AG09319 (cell line): ENCODE results near the gene FANCB.
A peak's percentile ranks its signal among the peaks of the same experiment; 100 is the strongest.

Source experiments
- DNase-seq: peaks from one replicate; pipeline ENCODE4 v3.0.0-alpha.2; 2010; ENCODE audit warnings: low read depth; ENCODE audit errors: extremely low read depth
- CTCF ChIP-seq: IDR thresholded peaks from 2 replicates; pipeline ENCODE4 v1.5.1; 2011; ENCODE audit warnings: low read depth, mild to moderate bottlenecking, inconsistent platforms, low read length, moderate library complexity

Gene FANCB

GRCh38 chrX:14872851-14873675 lies at the start of gene FANCB, which contains the start of gene MOSPD2:
TSS of gene FANCB (minus strand) at chrX:14873069. CDS start at chrX:14865510, 7,559 bp downstream.
TSS of gene MOSPD2 (plus strand) at chrX:14873421. CDS start at chrX:14873529, 108 bp downstream.
- TF ChIP-seq CTCF = no peak
- DNase-seq = peak; percentile 84

DNA sequence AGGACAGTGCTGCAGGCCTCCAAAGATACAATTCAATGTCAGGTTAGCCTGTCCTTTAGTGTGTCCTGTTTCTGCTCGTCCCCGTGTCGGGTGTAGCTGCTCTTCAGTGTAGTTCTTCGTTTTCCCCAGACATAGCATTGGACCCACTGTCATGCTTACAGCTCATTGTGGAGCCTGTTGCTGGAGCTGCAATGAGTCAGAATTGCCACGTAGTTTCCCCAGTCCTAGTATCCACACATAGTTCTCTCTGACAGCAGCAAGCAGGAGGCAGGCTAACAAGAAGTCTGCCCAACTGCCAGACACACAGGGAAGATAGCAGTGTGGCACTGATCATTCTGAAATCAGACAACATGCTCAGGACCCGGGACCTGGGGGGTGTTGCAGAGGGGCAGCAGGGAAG lies 49.6 kb upstream of the FANCB start:
- DNase-seq = no peak
- no peak for TF ChIP-seq CTCF

- TF ChIP-seq CTCF = no peak
- DNase-seq = no peak
Observed at GRCh38 chrX:14920196-14920595, 47.3 kb upstream of the FANCB start.

GRCh38 chrX:14919407-14919806 lies 46.5 kb upstream of the FANCB start:
- no peak for TF ChIP-seq CTCF

DNA sequence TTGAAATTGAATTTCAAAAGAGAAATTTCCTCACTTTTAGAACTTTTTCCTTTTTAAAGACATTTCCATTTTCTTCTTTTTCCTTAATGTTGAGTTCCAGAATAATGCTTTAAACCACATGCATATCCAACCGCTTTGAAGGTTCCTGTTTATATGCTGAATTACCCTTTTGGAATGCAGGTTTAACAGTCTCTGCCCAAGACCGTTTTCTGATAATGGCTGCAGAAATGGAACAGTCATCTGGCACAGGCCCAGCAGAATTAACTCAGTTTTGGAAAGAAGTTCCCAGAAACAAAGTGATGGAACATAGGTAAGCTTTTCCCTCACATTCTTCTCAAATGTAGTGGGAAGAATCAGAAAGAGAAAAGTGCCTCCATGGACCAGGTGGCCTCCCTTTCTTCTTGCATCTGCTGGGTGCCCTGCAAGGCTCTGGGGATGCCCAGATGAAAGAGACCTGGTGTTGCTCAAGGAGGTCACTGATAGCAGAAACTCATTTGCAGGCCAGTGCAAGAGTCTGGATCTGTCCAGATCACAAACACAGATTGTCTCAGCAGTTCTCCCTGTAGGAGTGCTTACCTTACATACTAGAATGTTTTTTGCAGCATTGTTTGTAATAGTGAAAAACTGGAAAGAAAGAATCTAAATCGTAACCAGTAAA lies 43.3 kb upstream of the FANCB start:
- no peak for TF ChIP-seq CTCF

More at GRCh38 chrX:14919407-14919806, 46.5 kb upstream of the FANCB start:
- DNase-seq = no peak

GRCh38 chrX:14915596-14915995 lies 42.7 kb upstream of the FANCB start:
- TF ChIP-seq CTCF = no peak
- no peak for DNase-seq

More for the DNA sequence above, 43.3 kb upstream of the FANCB start:
- DNase-seq = no peak

GRCh38 chrX:14913241-14913640 lies 40.4 kb upstream of the FANCB start:
- DNase-seq = no peak
- TF ChIP-seq CTCF = no peak
